HG03378 (cell line): ENCODE measurements around the gene UROC1.

Source experiments
- ATAC-seq: cut with Tn5 transposase; IDR thresholded peaks from one replicate; pipeline ENCODE4 v1.9.1; 2021; ENCODE audit warnings: mild to moderate bottlenecking, moderate library complexity; ENCODE audit not compliant: unreplicated experiment

Gene UROC1

DNA sequence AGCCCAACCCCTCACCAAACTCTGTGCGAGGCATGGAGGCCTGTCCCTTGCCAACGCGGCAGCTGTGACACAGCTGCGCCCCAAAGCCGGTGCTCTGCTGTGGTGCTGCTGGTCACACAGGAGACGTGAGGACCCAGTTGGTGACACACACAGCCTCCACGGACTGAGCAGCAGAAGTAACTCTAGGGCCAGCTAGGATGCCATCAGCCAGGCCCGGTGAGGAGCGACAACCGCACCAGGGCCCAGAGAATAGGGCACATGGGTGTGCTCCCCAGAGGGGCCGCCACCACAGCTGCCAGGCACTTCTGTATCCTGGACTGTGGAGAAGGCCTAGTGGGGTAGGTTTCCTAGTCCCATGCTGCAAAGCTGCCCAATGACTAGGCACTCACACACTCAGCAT, 52.6 kb downstream of the UROC1 start:
- ATAC-seq, result no peak

DNA sequence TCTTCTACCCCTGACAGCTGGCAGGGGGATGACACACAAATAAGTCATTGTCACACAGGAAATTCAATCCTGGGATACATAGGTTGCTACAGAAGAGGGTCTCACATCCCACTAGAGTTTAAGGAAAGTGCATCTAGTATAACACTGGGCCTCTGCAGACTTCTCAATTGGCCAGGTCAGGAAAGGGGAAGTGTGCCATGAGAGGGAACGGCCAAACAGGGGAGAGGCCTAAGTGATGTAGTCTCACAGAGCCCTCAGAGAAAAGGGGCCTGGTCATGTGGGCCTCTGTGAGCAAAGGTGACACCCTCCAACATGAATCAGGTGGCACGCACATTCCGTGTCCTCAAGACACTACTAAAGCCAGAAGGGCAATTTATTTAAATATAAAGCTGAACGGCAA, 53.1 kb downstream of the UROC1 start:
- no peak for ATAC-seq

DNA sequence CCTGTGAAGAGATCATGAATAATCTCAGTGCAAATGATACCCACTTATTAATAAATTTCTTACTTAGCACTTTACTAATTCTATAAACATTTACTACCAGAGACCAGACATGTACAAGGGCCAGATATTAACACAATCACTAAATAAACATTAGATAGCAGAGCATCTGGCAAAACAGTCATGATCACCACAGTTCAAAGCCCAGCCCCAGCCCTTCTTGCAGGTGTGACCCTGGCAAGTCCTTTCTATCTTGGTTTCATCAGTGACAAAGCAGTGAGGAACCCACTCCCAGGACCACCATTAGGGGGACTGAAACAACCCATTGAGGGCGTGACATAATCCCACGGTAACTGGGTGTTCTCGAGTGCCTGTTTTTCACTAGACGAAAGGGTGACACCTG, 53.5 kb downstream of the UROC1 start:
- ATAC-seq, result no peak

DNA sequence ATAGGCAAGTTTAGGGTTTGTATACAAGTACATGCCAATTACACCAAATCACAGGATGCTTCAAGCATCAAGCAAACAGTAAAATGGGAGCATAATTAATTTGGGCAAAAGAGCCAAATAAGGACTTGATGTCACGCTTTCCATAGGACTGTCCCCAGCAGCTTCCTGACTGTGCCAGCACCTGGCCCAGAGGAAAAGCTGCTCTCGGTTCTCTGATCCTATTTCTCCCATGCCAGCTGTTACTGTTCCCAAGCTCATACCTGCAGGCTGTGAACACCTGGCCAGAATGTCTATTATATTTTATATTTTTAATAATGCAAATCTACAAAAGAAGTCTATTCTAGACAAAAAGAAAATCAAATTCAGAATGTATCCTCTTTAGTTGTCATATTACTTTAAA, 54.1 kb downstream of the UROC1 start:
- no peak for ATAC-seq

DNA sequence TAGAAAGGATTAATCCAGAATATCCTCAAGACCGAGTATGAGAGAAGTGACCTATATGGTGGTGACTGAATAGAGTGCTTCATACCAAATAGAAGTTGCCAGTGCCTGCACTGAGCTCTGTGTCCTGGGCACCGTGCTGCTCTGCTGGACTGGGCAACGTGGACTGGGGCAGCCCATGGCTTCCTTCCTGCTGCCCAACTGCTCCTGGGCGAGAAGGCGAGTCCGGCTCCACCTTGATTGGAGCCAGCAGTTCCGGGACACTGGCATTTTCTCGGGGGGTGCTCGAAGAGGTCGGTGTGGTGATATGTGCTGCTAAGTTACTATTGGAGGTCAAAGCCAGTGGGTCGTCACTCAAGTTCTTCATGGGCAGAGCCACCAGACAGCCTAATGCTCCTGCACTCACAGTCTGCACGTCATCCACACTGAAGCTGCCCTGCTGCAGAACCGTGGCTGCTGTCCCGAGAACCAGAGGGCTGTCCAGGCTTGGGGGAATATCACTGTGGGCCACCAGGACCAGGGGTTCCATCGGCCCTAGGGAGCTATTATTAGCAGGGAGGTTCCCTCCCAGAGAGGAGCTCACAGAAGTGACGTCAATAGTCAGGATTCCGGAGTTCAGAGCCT, 56.0 kb downstream of the UROC1 start:
- no peak for ATAC-seq

DNA sequence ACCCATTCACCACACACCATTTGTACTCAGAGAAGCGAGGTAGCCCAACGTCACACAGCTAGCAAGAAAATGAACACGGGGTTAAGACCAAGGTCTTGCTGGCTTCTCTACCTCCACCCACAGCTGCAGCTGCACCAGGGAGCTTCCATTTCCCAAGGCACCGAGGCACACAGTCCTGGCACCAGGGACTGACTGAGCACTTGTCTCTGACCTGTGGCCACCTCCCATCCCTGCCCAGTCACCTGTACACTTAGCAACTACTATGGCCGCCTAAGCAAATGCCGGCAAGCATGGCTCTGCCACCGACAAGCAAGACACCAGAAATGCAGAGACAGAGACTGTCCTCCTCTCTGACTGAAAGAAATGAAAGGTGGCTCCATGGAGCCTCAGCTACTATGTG, 57.2 kb downstream of the UROC1 start:
- ATAC-seq, result no peak

DNA sequence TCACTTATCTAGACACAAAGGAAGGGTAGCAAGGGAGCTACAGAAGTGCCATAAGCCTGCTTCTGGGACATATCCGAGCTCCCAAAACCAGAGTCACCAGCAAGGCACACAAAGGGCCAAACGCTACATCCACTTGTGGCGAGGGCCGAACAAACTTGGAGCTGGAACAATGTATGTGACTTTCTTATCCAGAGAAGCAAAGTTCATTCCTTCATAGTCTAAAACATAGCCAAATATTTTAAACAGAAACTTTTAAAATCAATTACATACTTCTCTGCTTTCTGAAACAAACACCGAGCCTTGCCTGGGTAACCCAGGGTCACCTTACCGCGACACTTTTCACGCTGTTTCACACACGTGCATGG, 57.8 kb downstream of the UROC1 start:
- no peak for ATAC-seq

DNA sequence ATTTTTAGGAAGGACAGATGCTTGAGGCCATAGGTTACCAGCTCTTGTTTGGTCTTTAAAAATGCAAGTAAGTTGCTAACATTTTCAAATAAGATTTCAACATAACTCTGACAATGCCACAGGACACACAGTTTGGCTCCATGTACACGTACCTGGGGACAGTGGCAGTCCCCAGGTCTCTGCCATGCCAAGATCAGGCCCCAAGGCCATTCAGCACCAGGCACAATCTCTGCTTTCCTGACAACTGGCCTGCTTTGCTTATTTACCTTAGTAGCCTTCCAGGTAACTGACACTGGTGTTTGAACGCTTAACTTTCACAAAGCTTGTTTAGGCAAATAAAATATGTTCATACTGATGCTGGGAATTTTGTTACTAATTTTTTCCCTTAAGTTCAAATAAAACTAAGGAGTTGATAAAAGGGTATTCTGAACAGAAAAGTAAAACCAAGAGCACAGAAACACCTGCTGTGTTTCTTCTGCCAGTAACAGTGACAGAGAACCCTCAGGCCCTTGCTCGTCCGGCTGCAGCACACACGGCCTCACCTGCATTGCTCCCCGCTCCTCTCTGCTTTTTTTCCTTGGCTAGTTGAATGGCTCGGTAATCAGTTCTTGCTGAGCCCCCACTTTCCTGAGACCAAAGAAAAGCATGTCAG, 58.3 kb downstream of the UROC1 start:
- no peak for ATAC-seq

DNA sequence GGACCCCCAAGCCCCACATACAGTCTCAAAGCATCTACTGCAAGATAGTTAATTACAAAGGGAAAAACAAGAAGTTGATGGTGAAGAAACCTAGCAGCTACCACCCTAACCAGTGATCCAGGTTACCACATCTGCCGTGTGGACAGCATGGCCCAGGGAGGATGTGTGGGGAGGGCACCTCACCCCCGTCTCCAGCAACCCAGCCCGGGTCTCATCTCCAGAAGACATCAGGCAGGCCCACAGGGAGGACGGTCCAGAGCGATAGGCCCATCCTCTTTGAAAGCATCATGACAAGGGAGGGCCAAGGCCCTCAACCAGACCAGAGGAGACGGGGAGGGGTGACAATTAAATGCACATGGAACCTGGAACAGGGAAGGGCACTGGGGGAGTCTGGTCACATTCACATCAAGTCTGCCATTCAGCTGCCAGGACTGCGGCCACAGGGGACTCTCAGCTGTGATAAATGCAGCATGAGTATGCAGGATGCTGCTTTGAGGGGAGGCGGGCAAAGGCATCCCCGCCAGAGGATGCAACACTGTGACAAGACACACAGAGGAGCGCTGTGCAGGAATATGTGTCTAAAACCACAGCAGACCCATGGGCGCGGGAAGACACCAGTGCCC, 60.7 kb downstream of the UROC1 start:
- ATAC-seq, result no peak

DNA sequence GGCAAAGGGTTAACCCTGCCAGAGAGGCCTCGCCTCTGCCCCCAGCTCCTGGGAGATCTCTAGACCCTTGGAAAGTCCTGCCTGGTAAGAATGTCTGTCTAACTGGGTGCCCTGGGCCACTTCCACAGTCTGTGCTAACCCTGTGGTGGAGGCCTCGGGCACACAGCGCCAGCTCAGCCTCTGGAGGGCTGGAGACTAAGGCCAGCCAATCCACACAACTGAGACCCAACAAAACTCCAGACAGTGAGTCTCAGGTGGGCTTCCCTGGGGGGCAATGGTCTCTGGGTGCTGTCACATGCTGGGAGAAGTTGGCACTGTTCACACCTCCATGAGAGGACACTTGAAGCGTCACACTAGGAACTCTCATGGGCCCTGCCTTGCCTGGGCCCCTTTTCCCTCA, 61.4 kb downstream of the UROC1 start:
- no peak for ATAC-seq

DNA sequence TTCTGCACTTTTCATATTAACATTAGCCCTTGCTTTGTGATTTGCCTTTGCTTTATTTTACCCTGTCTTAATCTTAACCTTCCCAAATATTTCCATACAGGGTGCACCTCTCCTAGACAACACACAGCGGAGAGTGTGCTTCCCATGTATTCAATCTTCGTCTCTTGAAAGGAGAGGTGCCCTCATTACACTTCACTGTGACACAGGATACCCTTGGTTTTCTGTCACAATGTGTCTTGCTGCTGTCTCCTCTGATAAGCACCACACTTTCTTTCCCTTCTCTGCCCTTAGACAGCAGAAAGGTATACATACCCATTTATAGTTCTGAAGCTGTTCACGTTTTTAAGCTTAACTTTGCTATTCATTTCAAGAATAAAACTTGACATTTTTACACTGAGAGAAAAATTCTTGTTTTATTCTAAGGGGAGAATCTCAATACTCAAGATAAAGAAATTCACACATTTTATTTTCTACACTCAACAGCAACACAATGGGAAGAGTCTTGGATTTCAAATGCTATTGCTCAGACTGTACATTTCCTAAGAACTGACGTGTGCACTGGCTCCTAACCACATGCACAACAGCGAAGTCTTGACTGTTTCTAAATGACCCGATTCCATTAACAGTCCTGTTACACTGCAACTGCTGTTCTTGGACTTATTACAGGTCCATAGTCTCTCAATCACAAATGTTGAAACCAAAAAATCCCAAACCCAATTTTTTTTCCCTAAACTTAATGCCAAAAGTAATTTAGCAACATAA, 63.0 kb downstream of the UROC1 start:
- no peak for ATAC-seq

DNA sequence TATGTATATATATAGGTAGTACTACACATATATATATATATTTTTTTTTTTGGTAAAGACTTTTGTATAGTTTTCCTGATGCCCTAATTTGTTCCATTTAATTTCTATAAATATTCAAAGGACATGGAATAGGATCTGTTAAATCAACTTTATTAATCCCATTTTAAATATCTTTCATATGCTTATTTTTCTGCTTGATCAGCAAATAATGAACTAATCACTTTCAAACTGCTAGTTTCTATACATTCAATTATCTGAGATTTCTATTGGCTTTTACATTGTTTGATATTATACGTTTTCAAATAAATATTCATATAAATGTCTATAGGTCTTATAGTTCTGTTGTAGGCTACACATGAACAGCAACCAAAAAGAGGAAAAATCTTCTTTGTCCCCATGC, 63.5 kb downstream of the UROC1 start:
- no peak for ATAC-seq

DNA sequence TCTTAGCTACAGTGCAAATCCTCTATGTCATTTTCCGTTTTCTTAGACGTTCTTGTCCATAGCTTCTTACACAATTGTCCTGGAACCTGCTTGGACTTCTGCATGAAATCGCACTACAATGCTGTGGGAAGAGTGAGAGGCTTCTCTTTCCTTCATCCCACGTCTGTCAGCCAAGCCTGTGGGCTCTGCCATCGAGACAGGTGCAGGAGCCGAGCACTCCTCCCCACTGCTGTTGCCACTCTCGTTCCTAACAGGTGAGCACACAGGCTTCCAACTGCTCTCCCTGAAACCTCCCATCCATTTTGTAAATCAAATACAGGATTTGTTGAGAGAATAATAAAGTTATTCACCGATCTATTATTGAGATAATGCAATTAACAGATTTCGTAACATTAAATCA, 65.4 kb downstream of the UROC1 start:
- no peak for ATAC-seq

DNA sequence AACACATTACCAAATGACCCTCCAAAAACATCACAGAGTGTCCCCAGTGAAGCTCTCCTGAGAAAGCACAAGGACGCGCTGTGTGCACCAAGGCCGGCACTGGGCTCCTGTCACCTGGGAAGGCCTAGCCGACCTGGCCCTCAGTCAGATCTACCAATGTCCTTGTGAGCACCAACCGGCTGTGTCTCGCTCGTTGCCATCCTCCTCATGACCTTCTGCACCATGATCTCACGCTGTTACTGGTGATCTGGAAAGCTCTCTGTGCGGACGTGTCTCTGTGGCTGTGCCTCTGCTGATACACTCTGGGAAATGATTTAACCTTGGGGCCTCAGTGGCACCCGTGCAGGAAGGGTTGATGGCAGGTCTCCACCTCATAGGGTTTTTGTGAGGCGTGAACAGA, 66.1 kb downstream of the UROC1 start:
- no peak for ATAC-seq

DNA sequence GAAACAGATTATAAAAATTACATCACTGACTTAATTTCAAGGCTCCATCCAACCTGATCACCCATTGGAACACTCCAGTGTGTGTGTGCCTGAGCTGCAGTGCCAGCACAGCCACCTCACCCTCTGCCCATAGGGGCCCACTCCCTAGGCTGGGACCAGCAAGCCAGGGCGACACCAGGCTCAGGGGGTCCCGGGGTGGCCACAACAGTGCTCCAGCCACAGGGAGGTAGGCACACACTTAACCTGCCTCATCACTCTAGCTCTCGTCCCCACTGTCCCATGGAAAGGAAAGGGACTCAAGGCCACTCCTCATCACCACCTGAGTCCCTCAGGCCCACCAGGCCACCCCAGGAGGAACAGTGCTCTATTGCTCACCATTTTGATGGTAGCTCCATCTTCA, 66.8 kb downstream of the UROC1 start:
- ATAC-seq, result no peak

DNA sequence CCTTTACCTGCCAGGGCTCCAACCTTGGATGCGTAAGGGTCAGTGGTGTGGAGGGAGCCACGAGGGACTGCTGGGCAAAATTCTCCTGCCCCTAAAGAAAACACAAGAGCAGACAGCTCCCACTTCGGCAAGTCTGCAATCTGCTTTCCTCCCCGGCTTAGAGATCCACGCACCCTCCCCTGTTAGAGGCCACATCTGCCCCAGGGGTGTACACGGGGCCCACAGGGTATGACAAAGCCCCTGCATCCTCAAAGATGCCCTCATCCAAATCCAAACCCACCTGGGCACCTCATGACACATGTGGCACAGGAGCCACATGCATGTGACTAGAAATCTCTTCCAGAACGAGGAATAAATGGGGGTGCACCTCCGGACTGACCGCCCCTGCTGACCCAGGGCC, 67.4 kb downstream of the UROC1 start:
- ATAC-seq, result no peak

DNA sequence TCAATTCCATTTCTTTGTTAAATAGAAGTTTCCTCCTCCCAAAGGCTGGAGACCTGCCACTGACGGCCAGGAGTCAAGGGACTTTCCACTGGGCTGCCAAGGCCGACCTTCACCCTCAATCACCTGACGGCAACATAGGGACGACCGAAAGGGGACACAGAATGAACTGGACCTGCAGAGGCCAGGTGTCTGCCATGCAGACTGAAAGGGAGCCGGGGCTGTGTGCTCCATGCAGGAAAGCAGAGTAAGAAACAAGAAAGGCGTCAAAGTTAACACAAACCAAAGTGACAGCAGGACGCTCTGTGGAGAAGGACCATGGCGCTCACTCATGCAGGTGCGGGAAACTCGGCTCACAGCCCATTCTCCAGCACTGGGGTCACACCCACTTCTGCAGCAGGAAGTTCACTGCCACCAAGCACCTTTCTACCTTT, 67.9 kb downstream of the UROC1 start:
- no peak for ATAC-seq

DNA sequence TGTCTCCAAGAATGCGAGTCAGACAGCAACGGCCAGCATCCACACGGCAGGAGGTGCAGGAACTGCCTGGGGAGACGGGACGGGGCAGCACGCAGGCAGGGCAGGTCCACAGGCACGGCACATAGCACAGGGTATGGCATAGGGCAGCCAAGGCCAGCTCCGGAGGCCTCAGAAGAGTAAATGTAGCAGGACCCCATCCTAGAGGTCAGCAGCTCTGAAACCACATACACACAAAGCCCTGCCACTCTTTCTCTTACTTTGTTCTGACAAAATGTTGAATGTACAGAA, 68.7 kb downstream of the UROC1 start:
- ATAC-seq, result no peak

DNA sequence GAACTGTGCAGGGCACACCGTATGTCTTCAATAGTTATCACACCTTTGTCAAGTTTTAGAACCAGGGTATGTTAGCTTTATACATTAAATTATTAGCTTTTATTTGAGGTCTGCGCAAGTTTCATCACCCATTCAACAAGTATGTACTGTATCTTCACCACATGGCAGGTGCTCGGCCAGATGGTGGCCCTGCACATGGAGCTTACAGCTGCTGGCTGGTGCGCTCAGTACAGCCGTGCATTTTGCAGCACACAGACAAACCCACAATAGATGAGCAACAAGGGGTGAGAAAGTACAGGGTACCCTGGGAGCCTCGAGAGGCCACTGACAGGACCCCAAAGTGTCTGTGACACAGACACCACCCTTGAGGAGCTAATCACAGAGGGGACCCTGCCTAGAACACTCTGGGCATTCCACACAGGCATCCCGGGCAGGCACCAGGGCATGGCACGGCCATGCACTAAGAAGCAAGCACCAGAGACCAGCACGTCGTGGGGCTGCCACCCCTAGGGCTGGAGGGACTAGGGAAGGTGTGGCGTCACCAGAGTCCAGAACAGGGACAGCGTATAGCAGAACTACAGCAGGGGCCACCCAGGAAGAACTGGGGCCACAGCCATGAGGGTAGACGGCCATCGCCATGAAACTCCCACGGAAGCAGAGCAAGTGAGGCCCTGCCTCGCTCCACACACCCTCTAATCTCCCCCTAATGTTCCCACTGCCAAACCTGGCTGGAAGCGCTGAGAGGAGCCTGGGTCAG, 69.3 kb downstream of the UROC1 start:
- ATAC-seq, result no peak

DNA sequence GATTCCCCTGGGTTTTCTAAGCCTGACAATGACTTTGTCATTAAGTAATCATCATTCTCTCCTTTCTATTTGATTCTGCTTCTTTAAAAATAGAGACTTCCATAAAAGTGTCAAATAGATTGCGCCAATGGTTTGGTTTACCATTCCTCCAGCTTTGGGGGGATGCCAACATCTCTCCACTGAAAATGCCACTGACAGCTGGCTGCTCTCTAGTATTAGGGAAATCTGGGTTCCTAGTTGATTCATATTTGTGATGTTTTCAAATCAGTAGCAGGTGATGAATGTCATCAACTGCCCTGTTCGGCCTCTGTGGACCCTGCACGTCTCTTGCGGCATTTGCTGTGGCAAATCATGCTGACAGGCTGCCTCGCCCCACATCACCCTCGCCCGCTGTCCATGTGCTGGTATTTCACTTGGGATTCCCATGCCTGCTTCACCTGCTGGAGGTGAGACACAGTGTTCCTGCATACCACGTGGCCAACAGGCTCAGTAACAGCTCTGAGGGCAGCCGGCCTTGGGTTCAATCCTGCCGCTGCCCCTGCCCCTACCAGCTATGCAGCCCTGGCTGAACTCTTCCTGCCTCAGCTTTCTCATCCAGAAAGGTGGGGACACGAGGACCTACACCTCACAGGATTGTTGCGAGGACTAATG, 70.0 kb downstream of the UROC1 start:
- ATAC-seq, result no peak

DNA sequence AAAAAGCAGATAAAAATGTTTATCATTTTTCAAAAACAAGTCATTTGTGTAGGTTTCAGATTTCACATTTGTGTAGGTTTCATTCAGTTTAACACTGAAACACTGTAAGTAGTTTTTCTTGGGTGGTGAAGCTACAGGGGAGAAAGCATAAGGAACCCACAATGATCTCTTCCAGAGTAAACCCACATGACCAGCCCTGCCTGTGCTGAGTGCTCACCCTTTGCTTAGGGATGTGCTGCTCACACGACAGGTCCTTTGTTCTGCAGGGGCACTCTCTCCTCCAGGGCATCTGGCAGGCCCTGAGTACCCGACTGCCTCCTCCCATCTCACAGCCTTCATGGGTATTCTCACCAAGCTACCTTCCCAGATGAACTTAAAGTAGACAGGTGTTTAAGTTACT, 70.8 kb downstream of the UROC1 start:
- ATAC-seq, result no peak
